GM20000 (cell line): ENCODE data around the gene ZNF358.

Experiments
- DNase-seq: peaks from one replicate; pipeline ENCODE4 v3.0.0; 2012; ENCODE audit warnings: low spot score
- CTCF ChIP-seq: IDR thresholded peaks from 2 replicates; pipeline ENCODE4 v1.5.1; 2012; ENCODE audit warnings: mild to moderate bottlenecking, control low read depth; ENCODE audit errors: extremely low read depth, missing control alignments

Gene ZNF358

GRCh38 chr19:7480970-7481255, 35.0 kb upstream of the ZNF358 start:
- DNase-seq: no peak
- TF ChIP-seq CTCF: no peak

- DNase-seq: no peak
- TF ChIP-seq CTCF: no peak
Observed at GRCh38 chr19:7482584-7483439, 33.1 kb upstream of the ZNF358 start.

- DNase-seq: no peak
- TF ChIP-seq CTCF: no peak
Observed at GRCh38 chr19:7483720-7484201, 32.1 kb upstream of the ZNF358 start.

- DNase-seq: no peak
- no peak for TF ChIP-seq CTCF
Observed at GRCh38 chr19:7486923-7487322, 29.0 kb upstream of the ZNF358 start.

GRCh38 chr19:7488736-7489353, 27.1 kb upstream of the ZNF358 start, which contains the start of gene PEX11G:
TSS of gene PEX11G (minus strand) at chr19:7489035. CDS start at chr19:7489010, 25 bp downstream.
- TF ChIP-seq CTCF: no peak
- peak; percentile 99 for DNase-seq

GRCh38 chr19:7489609-7490044, 26.3 kb upstream of the ZNF358 start:
- no peak for TF ChIP-seq CTCF
- DNase-seq: no peak

- no peak for DNase-seq
- no peak for TF ChIP-seq CTCF
Observed at GRCh38 chr19:7492142-7492541, 23.8 kb upstream of the ZNF358 start.
